Brain microvascular endothelial cell (primary cell): ENCODE measurements around the gene SV2B.

Source experiments
- DNase-seq: peaks from one replicate; pipeline ENCODE4 v3.0.0-alpha.2; 2020
- H3K27ac ChIP-seq: fragments of 250-450 bp; sonication (Bioruptor Pico); 2 replicates; pipeline ENCODE4 v1.5.1; 2020; ENCODE audit warnings: mild to moderate bottlenecking, moderate library complexity
- H3K27me3 ChIP-seq: fragments of 250-450 bp; sonication (Bioruptor Pico); replicated peaks from 2 replicates; pipeline ENCODE4 v1.5.1; 2020; ENCODE audit warnings: mild to moderate bottlenecking
- H3K36me3 ChIP-seq: fragments of 250-450 bp; sonication (Bioruptor Pico); replicated peaks from 2 replicates; pipeline ENCODE4 v1.5.1; 2020; ENCODE audit warnings: mild to moderate bottlenecking
- H3K4me3 ChIP-seq: 2 replicates; pipeline ENCODE4 v1.5.1; 2011; ENCODE audit warnings: low read depth, mild to moderate bottlenecking, control low read depth, low read length, moderate library complexity
- CTCF ChIP-seq: IDR thresholded peaks from 2 replicates; pipeline ENCODE4 v1.5.1; 2011; ENCODE audit warnings: low read depth, mild to moderate bottlenecking, moderate library complexity, low read length, control low read depth, inconsistent platforms; ENCODE audit errors: missing control alignments
- in situ Hi-C: cut with HindIII; loops from 2 replicates; pipeline ENCODE4 v1.10.0; 2017; ENCODE audit warnings: low sequenced_read_pairs, low pct_ligation_motif_present

SV2B gene

GRCh38 chr15:91348752-91349500, 248.9 kb downstream of the SV2B start:
- no peak for TF ChIP-seq CTCF
- Histone ChIP-seq H3K4me3 (no peak overlapping the region), H3K27ac (no peak overlapping the region), H3K27me3 (no peaks in the 10 kb centered on the region), H3K36me3 (no peaks in the 10 kb centered on the region)
- DNase-seq = no peak
- in situ Hi-C loops = no loop called here
